ENCODE data around the gene HOXD11. TPM values are rescaled to one million over a fixed set of nuclear protein-coding genes. Genes with fewer than 3 reads are reported as not detected.

Gene HOXD11
- total RNA-seq, 1 donor from 2014 or later = not detected

DNA sequence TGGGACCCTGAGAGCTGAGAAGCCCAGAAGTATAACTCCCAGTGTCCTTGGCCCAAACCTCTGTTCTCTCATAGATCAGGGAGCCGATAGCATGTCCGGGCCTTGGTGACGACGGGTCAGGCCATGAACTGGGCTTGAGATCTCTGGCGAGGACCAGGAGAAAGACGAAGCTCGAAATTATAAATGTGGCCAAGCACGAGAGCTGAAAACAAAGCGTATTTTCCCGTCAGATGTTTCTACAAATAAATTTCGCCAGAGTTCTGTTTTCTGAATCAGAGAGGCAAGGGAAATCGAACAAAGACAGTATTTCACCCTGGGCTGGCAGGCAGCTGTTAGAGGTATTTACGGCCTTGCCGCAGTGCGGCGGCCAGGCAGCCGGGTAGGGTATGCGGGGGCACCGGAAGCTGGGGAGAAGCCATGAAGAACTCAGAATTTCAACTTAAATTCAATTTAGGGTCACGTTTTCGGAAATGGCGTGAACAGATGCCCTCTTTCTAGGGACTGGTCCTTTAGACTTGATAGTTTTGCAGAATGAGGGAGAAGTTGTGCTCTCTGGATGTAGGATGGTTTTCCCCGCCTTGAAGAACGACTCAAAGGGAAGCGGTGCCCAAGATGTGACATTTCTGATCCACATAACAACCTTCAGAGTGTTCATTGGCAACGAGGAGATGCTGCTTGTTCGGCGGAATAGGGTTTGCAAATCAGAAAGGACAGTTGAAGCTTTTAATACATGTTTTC is 32.0 kb downstream of the HOXD11 start:
- Histone ChIP-seq H3K27me3 (no peaks in the 10 kb centered on the region), H3K27ac (peak overlapping the region; percentile 44 to 56), H3K4me3 (peak overlapping the region; percentile 58 to 64), H3K4me1 (peaks cover 0 to 14% of the 10 kb centered on the region in 2 donors), H3K36me3 (no peaks in the 10 kb centered on the region), H3K9me3 (no peaks in the 10 kb centered on the region)
- intact Hi-C loops (cut with DNase I) = loop anchor here (5.0 kb wide), 2 partner anchors 128 to 253 kb away; partner anchors contain the start of gene MTX2
- peak in 1 of 2 donors; percentile 58 for DNase-seq (ENCODE audit: low spot score in 2 of 2)
- TF ChIP-seq, protein P1, sequence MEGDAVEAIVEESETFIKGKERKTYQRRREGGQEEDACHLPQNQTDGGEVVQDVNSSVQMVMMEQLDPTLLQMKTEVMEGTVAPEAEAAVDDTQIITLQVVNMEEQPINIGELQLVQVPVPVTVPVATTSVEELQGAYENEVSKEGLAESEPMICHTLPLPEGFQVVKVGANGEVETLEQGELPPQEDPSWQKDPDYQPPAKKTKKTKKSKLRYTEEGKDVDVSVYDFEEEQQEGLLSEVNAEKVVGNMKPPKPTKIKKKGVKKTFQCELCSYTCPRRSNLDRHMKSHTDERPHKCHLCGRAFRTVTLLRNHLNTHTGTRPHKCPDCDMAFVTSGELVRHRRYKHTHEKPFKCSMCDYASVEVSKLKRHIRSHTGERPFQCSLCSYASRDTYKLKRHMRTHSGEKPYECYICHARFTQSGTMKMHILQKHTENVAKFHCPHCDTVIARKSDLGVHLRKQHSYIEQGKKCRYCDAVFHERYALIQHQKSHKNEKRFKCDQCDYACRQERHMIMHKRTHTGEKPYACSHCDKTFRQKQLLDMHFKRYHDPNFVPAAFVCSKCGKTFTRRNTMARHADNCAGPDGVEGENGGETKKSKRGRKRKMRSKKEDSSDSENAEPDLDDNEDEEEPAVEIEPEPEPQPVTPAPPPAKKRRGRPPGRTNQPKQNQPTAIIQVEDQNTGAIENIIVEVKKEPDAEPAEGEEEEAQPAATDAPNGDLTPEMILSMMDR (IDR thresholded peaks at IDR 0.05) = no peak

DNA sequence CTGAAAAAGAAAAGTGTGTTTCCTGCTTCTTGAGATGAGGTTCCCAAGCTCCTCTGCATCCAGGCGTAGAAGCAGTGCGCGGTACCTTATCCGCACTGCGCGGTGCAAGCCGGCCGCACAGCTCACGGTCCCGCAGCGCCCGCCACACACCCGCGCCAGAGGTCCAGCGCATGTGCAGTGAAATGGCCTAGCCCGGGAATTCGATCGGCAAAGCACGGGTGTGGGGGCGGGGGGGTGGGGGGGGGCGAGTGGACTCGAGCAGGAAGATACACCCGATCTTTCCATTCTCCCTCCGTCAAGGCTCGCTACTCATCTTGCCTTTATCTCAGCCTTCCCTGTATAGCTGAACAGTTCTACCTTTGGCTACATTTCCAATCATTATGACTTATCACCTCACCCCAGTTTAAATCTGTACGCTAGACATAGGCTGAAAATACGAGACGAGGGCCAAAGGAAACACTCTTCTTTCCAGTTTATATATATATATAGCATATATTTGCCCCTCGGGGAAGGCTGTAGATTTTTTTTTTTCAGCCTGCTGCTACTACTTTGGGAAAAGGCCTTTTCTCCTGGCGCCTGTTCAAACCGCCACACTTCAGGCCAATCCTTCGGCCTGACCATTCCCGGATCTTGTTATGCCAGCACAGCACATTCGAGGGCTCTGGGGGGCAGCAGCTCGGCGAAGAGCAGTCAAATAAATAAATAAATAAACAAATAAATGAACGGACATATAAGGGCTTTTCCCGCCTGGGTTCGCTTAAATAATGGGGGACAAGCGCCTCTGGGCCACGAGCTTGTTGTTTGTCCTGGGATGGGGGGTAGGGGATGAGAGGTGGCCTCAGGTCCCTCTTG is 32.8 kb downstream of the HOXD11 start:
- TF ChIP-seq, protein P1 (IDR thresholded peaks at IDR 0.05) = no peak
- H3K4me3 ChIP-seq = peak overlapping the region; percentile 58 to 64
- DNase-seq (ENCODE audit: low spot score in 2 of 2) = peak in 1 of 2 donors; percentile 70
- intact Hi-C loops (cut with DNase I) = loop anchor here (1.0 to 5.0 kb wide), 6 partner anchors 47 to 498 kb away; partner anchors contain the start of genes HOXD1 and MTX2
- H3K27ac ChIP-seq = peak overlapping the region; percentile 44 to 56
- peaks cover 0 to 3% of the 10 kb centered on the region in 2 donors for H3K36me3 ChIP-seq
- peaks cover 0 to 14% of the 10 kb centered on the region in 2 donors for H3K4me1 ChIP-seq
- H3K27me3 ChIP-seq = no peaks in the 10 kb centered on the region
- H3K9me3 ChIP-seq = no peaks in the 10 kb centered on the region

DNA sequence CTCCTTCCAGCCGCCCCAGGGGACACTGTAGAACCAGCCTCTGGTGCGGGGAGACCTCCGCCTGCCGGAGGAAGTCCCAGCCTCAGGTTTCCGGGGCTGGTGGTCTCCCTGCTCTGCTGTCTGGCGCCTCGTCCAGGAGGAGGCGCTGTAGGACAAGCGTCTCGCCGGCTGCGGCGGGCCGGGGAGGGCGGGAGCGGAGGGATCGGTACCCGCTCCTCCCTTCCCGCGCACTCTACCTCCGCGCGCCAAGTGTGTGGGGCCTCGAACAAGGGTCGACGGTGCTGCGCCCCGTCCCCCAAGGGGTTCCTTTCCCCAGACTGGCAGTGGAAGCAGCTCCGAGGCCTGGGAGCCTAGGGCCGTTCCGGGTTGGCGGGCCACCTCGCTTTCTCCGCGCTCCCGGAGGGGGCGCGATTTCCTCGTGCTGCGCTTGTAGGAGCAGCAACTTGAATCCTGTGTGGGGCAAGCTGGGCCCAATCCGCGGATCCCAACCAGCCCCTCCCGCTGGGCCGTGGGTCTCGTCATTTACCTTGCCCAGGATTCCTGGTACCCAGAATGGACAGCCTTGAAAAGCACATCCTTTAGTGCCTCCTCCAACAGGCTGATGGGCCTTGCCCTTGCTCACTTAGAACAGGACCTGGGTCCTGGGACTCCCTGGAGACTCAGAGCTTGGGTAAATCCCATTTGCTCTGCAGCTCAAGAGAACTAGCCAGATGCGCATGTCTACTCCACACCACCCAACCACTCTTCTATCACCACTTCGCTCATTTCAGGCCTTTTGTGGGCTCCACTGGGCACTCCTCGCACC is 33.6 kb downstream of the HOXD11 start:
- H3K4me3 ChIP-seq = peak overlapping the region; percentile 58 to 64
- peaks cover 0 to 3% of the 10 kb centered on the region in 2 donors for H3K36me3 ChIP-seq
- TF ChIP-seq, protein P1 (IDR thresholded peaks at IDR 0.05) = peak; percentile 93 to 98 (median 96)
- no peaks in the 10 kb centered on the region for H3K27me3 ChIP-seq
- no peaks in the 10 kb centered on the region for H3K9me3 ChIP-seq
- H3K4me1 ChIP-seq = peaks cover 0 to 8% of the 10 kb centered on the region in 2 donors
- peak in 1 of 2 donors; percentile 85 for DNase-seq (ENCODE audit: low spot score in 2 of 2)
- peak overlapping the region; percentile 44 to 56 for H3K27ac ChIP-seq
- intact Hi-C loops (cut with DNase I) = loop anchor here (1.0 to 5.0 kb wide), 4 partner anchors 47 to 498 kb away; partner anchors contain the start of gene HOXD1

DNA sequence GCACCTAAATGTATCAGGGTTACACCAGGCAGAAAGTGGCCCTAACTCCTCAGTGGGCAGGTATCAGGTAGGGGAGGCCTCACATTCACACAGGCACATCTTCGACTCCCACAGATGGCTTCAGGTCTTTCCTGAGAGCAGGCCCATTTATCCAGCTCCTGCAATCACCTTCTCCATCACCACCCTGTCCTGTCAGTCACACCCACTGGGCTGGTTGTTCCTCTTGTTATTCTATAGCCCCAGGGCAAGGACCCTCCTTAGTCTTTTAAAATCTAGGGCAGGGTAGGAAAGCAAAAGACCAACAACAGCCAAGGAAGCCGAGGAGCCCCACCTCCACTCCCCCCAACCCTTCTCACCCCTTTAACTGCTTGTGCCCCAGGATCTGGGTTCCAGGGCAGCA is 35.2 kb downstream of the HOXD11 start:
- peak in 1 of 2 donors; percentile 34 for DNase-seq (ENCODE audit: low spot score in 2 of 2)
- Histone ChIP-seq H3K9me3 (no peaks in the 10 kb centered on the region), H3K27me3 (no peaks in the 10 kb centered on the region), H3K4me1 (peaks cover 0 to 6% of the 10 kb centered on the region in 2 donors), H3K4me3 (no peak overlapping the region), H3K36me3 (peaks cover 0 to 3% of the 10 kb centered on the region in 2 donors), H3K27ac (no peak overlapping the region)
- intact Hi-C loops (cut with DNase I) = loop anchor here (5.0 kb wide), 1 partner anchor 45 kb away; the partner anchor contains the start of gene HOXD1
- TF ChIP-seq, protein P1 (IDR thresholded peaks at IDR 0.05) = no peak
